ENCODE results near the gene AOPEP. TPM values are rescaled to one million over a fixed set of nuclear protein-coding genes. Genes with fewer than 3 reads are reported as not detected.
"Not testable (repeated sequence)": the region's sequence is repeated elsewhere in the genome, so short reads cannot be mapped to it uniquely, and the experiment has no call there.

AOPEP gene
- total RNA-seq, 4 donors from 2014 or later = 80.7 to 428 (median 126) TPM

DNA sequence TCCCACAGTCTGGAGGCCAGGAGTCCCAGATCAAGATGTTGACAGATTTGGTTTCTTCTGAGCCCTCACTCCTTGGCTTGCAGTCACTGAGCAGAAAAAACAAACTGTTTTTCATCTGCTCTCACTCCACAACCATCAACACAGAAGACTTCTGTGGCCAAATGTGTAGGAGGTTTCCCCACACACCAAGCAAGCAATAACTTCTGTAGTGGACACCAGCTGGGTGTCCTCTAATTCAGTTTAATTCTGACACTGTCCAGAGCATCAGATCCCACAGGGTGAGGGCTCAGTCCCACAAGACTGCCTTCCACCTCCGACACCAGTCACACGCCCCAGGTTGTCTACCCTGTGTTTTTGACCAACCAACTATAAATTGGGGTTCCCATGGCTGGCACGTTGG, 209.9 kb downstream of the AOPEP start:
- peaks cover 0 to 5% of the 10 kb centered on the region in 2 donors for H3K4me1 ChIP-seq

GRCh38 chr9:94937214-94937903, 210.9 kb downstream of the AOPEP start:
- Histone ChIP-seq H3K27ac (peak overlapping the region; percentile 70 to 83), H3K27me3 (no peaks in the 10 kb centered on the region), H3K4me3 (no peak overlapping the region), H3K4me1 (peaks cover 0 to 5% of the 10 kb centered on the region in 2 donors), H3K9me3 (no peaks in the 10 kb centered on the region), H3K36me3 (no peaks in the 10 kb centered on the region)
- intact Hi-C loops (cut with DNase I; ENCODE audit: low total_unique reads) = no loop called here
- DNase-seq = no peak
- no peak for TF ChIP-seq POLR2A (IDR thresholded peaks at IDR 0.05)
- TF ChIP-seq, protein P1, sequence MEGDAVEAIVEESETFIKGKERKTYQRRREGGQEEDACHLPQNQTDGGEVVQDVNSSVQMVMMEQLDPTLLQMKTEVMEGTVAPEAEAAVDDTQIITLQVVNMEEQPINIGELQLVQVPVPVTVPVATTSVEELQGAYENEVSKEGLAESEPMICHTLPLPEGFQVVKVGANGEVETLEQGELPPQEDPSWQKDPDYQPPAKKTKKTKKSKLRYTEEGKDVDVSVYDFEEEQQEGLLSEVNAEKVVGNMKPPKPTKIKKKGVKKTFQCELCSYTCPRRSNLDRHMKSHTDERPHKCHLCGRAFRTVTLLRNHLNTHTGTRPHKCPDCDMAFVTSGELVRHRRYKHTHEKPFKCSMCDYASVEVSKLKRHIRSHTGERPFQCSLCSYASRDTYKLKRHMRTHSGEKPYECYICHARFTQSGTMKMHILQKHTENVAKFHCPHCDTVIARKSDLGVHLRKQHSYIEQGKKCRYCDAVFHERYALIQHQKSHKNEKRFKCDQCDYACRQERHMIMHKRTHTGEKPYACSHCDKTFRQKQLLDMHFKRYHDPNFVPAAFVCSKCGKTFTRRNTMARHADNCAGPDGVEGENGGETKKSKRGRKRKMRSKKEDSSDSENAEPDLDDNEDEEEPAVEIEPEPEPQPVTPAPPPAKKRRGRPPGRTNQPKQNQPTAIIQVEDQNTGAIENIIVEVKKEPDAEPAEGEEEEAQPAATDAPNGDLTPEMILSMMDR (IDR thresholded peaks at IDR 0.05) = no peak

More for the DNA sequence above, 209.9 kb downstream of the AOPEP start:
- Histone ChIP-seq H3K27ac (peak overlapping the region; percentile 70 to 83), H3K4me3 (no peak overlapping the region), H3K27me3 (no peaks in the 10 kb centered on the region), H3K36me3 (no peaks in the 10 kb centered on the region), H3K9me3 (no peaks in the 10 kb centered on the region)
- peak; percentile 50 to 84 for DNase-seq
- TF ChIP-seq, protein P1 (IDR thresholded peaks at IDR 0.05) = no peak
- TF ChIP-seq POLR2A (IDR thresholded peaks at IDR 0.05) = no peak
- intact Hi-C loops (cut with DNase I; ENCODE audit: low total_unique reads) = no loop called here

DNA sequence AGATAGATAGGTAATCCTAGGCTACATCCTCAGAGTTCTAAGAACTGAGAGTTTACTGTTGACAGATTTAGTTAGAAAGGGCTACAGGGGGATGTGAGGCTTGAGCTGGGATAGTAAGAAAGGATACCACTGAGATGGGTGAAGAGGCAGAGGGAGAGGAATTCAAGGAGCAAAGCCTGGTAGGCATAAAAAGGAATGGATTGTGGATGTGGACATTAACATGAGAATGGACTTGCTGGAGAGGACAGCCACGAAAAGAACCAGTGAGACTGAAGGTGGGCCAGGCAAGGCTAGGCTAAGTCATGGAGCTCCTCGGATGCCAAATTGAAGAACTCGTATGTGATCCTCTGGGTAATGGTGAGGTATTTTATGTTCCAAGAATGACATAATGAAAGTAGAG, 211.9 kb downstream of the AOPEP start:
- no peak for TF ChIP-seq POLR2A (IDR thresholded peaks at IDR 0.05)
- TF ChIP-seq, protein P1 (IDR thresholded peaks at IDR 0.05) = no peak
- no peak overlapping the region for H3K4me3 ChIP-seq
- peaks cover 0 to 5% of the 10 kb centered on the region in 2 donors for H3K4me1 ChIP-seq
- no peaks in the 10 kb centered on the region for H3K36me3 ChIP-seq
- DNase-seq = no peak
- H3K9me3 ChIP-seq = no peaks in the 10 kb centered on the region
- H3K27me3 ChIP-seq = no peaks in the 10 kb centered on the region
- H3K27ac ChIP-seq = peak overlapping the region; percentile 70 to 83
- intact Hi-C loops (cut with DNase I; ENCODE audit: low total_unique reads) = no loop called here

DNA sequence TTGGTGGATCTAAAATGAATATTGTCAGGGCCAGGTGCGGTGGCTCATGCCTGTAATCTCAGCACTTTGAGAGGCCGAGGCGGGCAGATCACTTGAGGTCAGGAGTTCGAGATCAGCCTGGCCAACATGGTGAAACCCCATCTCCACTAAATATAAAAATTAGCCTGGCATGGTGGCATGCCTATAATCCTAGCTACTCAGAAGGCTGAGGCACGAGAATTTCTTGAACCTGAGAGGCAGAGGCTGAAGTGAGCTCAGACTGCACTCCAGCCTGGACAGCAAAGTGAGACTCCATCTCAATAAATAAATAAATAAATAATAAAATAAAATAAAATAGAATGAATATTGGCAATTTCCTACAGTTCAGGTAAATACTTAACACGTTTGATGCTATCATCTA, 213.8 kb downstream of the AOPEP start:
- H3K9me3 ChIP-seq; H3K4me1 ChIP-seq; H3K36me3 ChIP-seq; H3K4me3 ChIP-seq; DNase-seq; H3K27ac ChIP-seq; H3K27me3 ChIP-seq; intact Hi-C loops (cut with DNase I; ENCODE audit: low total_unique reads): not testable (repeated sequence)

- TF ChIP-seq, protein P1 (IDR thresholded peaks at IDR 0.05) = no peak
- Histone ChIP-seq H3K4me1 (peaks cover 0 to 5% of the 10 kb centered on the region in 2 donors), H3K27me3 (no peaks in the 10 kb centered on the region), H3K9me3 (no peaks in the 10 kb centered on the region), H3K27ac (peak overlapping the region in 1 of 2 donors; percentile 38), H3K36me3 (no peaks in the 10 kb centered on the region), H3K4me3 (no peak overlapping the region)
- DNase-seq = no peak
- intact Hi-C loops (cut with DNase I; ENCODE audit: low total_unique reads) = no loop called here
These were observed 214.8 kb downstream of the AOPEP start for GRCh38 chr9:94941211-94941875.

All from uterus (tissue), 4 donors.